HepG2 (cell line): Measurements from ENCODE around the gene SPRY1. TPM values are rescaled to one million over a fixed set of nuclear protein-coding genes. Genes with fewer than 3 reads are reported as not detected.

Experiments
- AGO2 ChIP-seq: fragments of 200-400 bp; formaldehyde crosslinking; optimal IDR thresholded peaks from 2 replicates; pipeline ENCODE3; 2017; ENCODE audit warnings: mild to moderate bottlenecking, low read depth, low read length, moderate library complexity
- ARHGAP35 ChIP-seq: sonication (generic); formaldehyde crosslinking; IDR thresholded peaks from 2 replicates; pipeline ENCODE4 v1.9.0; 2022; ENCODE audit warnings: mild to moderate bottlenecking, inconsistent platforms, moderate library complexity, missing genetic modification reagents, borderline replicate concordance
- DMAP1 ChIP-seq: IDR thresholded peaks from 2 replicates; pipeline ENCODE4 v1.6.1; 2016
- DPF2 ChIP-seq: sonication (generic); formaldehyde crosslinking; IDR thresholded peaks from 2 replicates; pipeline ENCODE4 v1.4.0; 2020; ENCODE audit warnings: mild to moderate bottlenecking, low read depth, missing genetic modification reagents, borderline replicate concordance
- FOXK2 ChIP-seq: fragments of 450-650 bp; IDR thresholded peaks from 2 replicates; pipeline ENCODE4 v1.6.1; 2016
- GATAD2A ChIP-seq: IDR thresholded peaks from 2 replicates; pipeline ENCODE4 v1.6.1; 2016
- HOXA3 ChIP-seq: sonication (generic); formaldehyde crosslinking; IDR thresholded peaks from 2 replicates; pipeline ENCODE4 v1.5.0; 2020; ENCODE audit warnings: missing genetic modification reagents
- JDP2 ChIP-seq: sonication (generic); formaldehyde crosslinking; IDR thresholded peaks from 2 replicates; pipeline ENCODE4 v1.8.1; 2022; ENCODE audit warnings: missing genetic modification reagents, borderline replicate concordance
- JUND ChIP-seq: sonication (generic); formaldehyde crosslinking; IDR thresholded peaks from 2 replicates; pipeline ENCODE4 v1.8.0; 2022; ENCODE audit warnings: mild to moderate bottlenecking, missing genetic modification reagents
- LCORL ChIP-seq, 2 experiments: fragments of 450-650 bp in 1 of 2; sonication (generic) in 1 of 2; formaldehyde crosslinking in 1 of 2; IDR thresholded peaks; 2 replicates each; pipeline versions ENCODE4 v1.5.0 to v1.6.1; 2017 to 2020; ENCODE audit warnings: antibody characterized with exemption in 1 of 2, missing genetic modification reagents in 1 of 2
- NAIF1 ChIP-seq: sonication (generic); formaldehyde crosslinking; IDR thresholded peaks from 2 replicates; pipeline ENCODE4 v1.5.0; 2020; ENCODE audit warnings: mild to moderate bottlenecking, missing genetic modification reagents, borderline replicate concordance
- NR2F2 ChIP-seq: IDR thresholded peaks from 2 replicates; pipeline ENCODE4 v1.6.1; 2012; ENCODE audit warnings: low read depth, inconsistent platforms, borderline replicate concordance
- RFX5 ChIP-seq: IDR thresholded peaks from 2 replicates; pipeline ENCODE4 v1.6.1; 2011; ENCODE audit warnings: low read depth, low read length, improper control_type of control experiment
- RFXANK ChIP-seq: IDR thresholded peaks from 2 replicates; pipeline ENCODE4 v1.6.1; 2016
- SOX5 ChIP-seq: IDR thresholded peaks from 2 replicates; pipeline ENCODE4 v1.6.1; 2016; ENCODE audit warnings: borderline replicate concordance
- ZBTB20 ChIP-seq: sonication (generic); formaldehyde crosslinking; IDR thresholded peaks from 2 replicates; pipeline ENCODE4 v1.8.1; 2023; ENCODE audit warnings: missing genetic modification reagents, low read depth, mild to moderate bottlenecking, borderline replicate concordance
- ZNF713 ChIP-seq: sonication (generic); formaldehyde crosslinking; IDR thresholded peaks from 2 replicates; pipeline ENCODE4 v1.4.0; 2020; ENCODE audit warnings: mild to moderate bottlenecking, missing genetic modification reagents
- polyA plus RNA-seq, 8 experiments: library from polyadenylated mRNA; depleted of rRNA in 3 of 8; stranded (reverse) in 7 of 8; unstranded in 1 of 8; fragments of >200 nt; fragmentation: Illumina TruSeq in 4 of 8; extraction: Trizol in 4 of 8; gene quantifications; 2 replicates each; pipeline versions ENCODE4 v1.2.1 to v1.2.3, GENCODE V29; 2011 to 2016; ENCODE audit warnings: low read depth in 4 of 8, missing spikeins in 1 of 8, mixed read lengths in 1 of 8; ENCODE audit not compliant: insufficient read depth in 1 of 8
- total RNA-seq, 5 experiments: library from RNA; depleted of rRNA; stranded (reverse); fragments of >200 nt; fragmentation: Illumina TruSeq; extraction: Trizol; gene quantifications; 2 replicates each; pipeline ENCODE4 v1.2.3, GENCODE V29; 2016; ENCODE audit warnings: low read depth in 1 of 5
- TF ChIP-seq, protein P1 (sequence below): sonication (generic); formaldehyde crosslinking; IDR thresholded peaks from 2 replicates; pipeline ENCODE4 v1.9.0; 2021; ENCODE audit warnings: mild to moderate bottlenecking, missing genetic modification reagents
- TF ChIP-seq, protein P2 (sequence below): IDR thresholded peaks from 2 replicates; pipeline ENCODE4 v1.6.1; 2012; ENCODE audit warnings: inconsistent platforms
- TF ChIP-seq, protein P3 (sequence below): sonication (generic); formaldehyde crosslinking; IDR thresholded peaks from 2 replicates; pipeline ENCODE4 v1.4.0; 2020; ENCODE audit warnings: mild to moderate bottlenecking, missing genetic modification reagents
- TF ChIP-seq, protein P4 (sequence below): sonication (generic); formaldehyde crosslinking; conservative IDR thresholded peaks from 2 replicates; pipeline ENCODE4 v1.8.0; 2022; ENCODE audit warnings: mild to moderate bottlenecking, moderate library complexity, missing genetic modification reagents

The SPRY1 gene
- total and polyA plus RNA-seq, 2 of the 13 experiments (the other 11 are each of a cell fraction or from before 2014, with no cell fraction given): 24.7 to 33.4 TPM

DNA sequence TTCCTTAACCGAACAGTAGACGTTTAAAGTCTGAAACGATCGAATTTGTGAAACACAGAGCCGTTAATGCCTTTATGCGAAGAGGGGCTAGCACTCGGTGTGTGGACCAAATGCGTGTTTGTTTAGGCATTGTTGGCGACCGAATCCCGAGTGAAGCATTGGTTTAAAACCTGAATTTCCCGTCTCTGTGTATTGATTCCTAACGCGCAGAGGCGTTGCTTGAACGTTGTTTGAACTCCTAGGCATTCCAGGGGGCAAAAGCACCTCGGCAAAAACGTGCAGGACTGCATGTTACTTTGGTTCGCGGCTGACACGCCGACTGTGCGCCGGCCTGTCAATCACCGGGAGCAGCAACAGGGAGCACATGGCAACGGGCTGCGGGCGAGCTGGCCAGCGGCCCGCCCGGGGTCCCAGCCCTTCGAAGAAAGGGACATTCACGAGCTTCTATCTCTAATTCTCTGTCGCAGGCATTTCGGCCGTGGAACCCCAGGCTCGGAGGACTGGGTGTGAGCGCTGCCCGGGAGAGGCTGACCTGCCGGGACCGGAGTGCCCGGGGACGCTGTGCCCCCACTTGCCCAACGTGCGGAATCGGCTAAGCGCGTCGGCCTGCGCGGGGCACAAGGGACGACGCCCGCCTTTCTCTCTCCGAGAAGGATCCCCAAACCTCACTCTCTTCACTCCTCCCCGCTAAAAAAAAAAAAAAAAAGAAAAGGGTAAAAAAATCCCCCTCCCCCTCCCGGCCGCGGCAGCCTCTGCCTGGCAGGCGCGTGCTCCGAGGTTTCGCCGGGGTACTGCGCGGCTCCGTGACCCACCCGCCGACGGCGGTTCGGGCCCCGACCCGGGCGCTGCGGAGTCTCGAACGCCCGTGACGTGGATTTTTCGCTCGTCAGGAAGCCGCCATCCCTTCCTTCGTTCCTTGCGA, 810 bp downstream of the SPRY1 start (continued):
- TF ChIP-seq, protein P1, sequence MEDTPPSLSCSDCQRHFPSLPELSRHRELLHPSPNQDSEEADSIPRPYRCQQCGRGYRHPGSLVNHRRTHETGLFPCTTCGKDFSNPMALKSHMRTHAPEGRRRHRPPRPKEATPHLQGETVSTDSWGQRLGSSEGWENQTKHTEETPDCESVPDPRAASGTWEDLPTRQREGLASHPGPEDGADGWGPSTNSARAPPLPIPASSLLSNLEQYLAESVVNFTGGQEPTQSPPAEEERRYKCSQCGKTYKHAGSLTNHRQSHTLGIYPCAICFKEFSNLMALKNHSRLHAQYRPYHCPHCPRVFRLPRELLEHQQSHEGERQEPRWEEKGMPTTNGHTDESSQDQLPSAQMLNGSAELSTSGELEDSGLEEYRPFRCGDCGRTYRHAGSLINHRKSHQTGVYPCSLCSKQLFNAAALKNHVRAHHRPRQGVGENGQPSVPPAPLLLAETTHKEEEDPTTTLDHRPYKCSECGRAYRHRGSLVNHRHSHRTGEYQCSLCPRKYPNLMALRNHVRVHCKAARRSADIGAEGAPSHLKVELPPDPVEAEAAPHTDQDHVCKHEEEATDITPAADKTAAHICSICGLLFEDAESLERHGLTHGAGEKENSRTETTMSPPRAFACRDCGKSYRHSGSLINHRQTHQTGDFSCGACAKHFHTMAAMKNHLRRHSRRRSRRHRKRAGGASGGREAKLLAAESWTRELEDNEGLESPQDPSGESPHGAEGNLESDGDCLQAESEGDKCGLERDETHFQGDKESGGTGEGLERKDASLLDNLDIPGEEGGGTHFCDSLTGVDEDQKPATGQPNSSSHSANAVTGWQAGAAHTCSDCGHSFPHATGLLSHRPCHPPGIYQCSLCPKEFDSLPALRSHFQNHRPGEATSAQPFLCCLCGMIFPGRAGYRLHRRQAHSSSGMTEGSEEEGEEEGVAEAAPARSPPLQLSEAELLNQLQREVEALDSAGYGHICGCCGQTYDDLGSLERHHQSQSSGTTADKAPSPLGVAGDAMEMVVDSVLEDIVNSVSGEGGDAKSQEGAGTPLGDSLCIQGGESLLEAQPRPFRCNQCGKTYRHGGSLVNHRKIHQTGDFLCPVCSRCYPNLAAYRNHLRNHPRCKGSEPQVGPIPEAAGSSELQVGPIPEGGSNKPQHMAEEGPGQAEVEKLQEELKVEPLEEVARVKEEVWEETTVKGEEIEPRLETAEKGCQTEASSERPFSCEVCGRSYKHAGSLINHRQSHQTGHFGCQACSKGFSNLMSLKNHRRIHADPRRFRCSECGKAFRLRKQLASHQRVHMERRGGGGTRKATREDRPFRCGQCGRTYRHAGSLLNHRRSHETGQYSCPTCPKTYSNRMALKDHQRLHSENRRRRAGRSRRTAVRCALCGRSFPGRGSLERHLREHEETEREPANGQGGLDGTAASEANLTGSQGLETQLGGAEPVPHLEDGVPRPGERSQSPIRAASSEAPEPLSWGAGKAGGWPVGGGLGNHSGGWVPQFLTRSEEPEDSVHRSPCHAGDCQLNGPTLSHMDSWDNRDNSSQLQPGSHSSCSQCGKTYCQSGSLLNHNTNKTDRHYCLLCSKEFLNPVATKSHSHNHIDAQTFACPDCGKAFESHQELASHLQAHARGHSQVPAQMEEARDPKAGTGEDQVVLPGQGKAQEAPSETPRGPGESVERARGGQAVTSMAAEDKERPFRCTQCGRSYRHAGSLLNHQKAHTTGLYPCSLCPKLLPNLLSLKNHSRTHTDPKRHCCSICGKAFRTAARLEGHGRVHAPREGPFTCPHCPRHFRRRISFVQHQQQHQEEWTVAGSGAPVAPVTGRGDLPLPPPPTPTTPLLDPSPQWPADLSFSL (CRISPR knock-in tag): no peak
- TF ChIP-seq AGO2: peak; percentile 97
- TF ChIP-seq SOX5 (CRISPR knock-in tag): peak; percentile 49; the same call in 1 of the 2 replicates
- 0 out of 2 replicates have a peak, but pooled peaks have one; percentile 37 for TF ChIP-seq GATAD2A (CRISPR knock-in tag)
- peak; percentile 12; the same call in 1 of the 2 replicates for TF ChIP-seq DPF2 (CRISPR knock-in tag)
- no peak for TF ChIP-seq ZNF713 (CRISPR knock-in tag)
- peak; percentile 85 for TF ChIP-seq FOXK2
- TF ChIP-seq JDP2 (CRISPR knock-in tag): no peak; the same call in 1 of the 2 replicates
- peak; percentile 70 for TF ChIP-seq HOXA3 (CRISPR knock-in tag)
- TF ChIP-seq NAIF1: no peak
- 0 out of 2 replicates have a peak, but pooled peaks have one; percentile 40 for TF ChIP-seq JUND (CRISPR knock-in tag)
- TF ChIP-seq, protein P2, sequence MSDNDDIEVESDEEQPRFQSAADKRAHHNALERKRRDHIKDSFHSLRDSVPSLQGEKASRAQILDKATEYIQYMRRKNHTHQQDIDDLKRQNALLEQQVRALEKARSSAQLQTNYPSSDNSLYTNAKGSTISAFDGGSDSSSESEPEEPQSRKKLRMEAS: peak; percentile 98
- TF ChIP-seq, protein P3, sequence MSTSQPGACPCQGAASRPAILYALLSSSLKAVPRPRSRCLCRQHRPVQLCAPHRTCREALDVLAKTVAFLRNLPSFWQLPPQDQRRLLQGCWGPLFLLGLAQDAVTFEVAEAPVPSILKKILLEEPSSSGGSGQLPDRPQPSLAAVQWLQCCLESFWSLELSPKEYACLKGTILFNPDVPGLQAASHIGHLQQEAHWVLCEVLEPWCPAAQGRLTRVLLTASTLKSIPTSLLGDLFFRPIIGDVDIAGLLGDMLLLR (CRISPR knock-in tag): peak; percentile 94
- TF ChIP-seq, protein P4, sequence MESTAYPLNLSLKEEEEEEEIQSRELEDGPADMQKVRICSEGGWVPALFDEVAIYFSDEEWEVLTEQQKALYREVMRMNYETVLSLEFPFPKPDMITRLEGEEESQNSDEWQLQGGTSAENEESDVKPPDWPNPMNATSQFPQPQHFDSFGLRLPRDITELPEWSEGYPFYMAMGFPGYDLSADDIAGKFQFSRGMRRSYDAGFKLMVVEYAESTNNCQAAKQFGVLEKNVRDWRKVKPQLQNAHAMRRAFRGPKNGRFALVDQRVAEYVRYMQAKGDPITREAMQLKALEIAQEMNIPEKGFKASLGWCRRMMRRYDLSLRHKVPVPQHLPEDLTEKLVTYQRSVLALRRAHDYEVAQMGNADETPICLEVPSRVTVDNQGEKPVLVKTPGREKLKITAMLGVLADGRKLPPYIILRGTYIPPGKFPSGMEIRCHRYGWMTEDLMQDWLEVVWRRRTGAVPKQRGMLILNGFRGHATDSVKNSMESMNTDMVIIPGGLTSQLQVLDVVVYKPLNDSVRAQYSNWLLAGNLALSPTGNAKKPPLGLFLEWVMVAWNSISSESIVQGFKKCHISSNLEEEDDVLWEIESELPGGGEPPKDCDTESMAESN (CRISPR knock-in tag): 0 out of 2 replicates have a peak, but pooled peaks have one; percentile 38
- peak; percentile 90 for TF ChIP-seq ZBTB20 (CRISPR knock-in tag)
- TF ChIP-seq ARHGAP35: no peak
- TF ChIP-seq LCORL (IDR thresholded peaks at IDR 0.05): no peak
- TF ChIP-seq LCORL (CRISPR knock-in tag; IDR thresholded peaks at IDR 0.05): peak; percentile 34; the same call in 1 of the 2 replicates
- no peak for TF ChIP-seq RFXANK
- no peak; the same call in 1 of the 2 replicates for TF ChIP-seq NR2F2
- TF ChIP-seq DMAP1: no peak
- no peak for TF ChIP-seq RFX5
